Loucy (cell line): ENCODE measurements around the gene BFAR.
"Not testable (repeated sequence)": the region's sequence is repeated elsewhere in the genome, so short reads cannot be mapped to it uniquely, and the experiment has no call there.

ENCODE experiments used
- H2AFZ ChIP-seq: fragments of 200-600 bp; sonication (generic); 2 replicates; pipeline ENCODE4 v1.6.0; 2016; ENCODE audit warnings: antibody characterized with exemption, mild to moderate bottlenecking, low read length, moderate library complexity
- H3F3A ChIP-seq: fragments of 200-600 bp; 2 replicates; pipeline ENCODE4 v1.6.0; 2016; ENCODE audit warnings: antibody characterized with exemption, low read depth, mild to moderate bottlenecking
- H3K27me3 ChIP-seq: fragments of 200-600 bp; sonication (generic); 2 replicates; pipeline ENCODE4 v1.6.1; 2014; ENCODE audit warnings: low read length, mild to moderate bottlenecking; ENCODE audit not compliant: insufficient read depth, poor library complexity, severe bottlenecking
- H3K36me3 ChIP-seq: fragments of 200-600 bp; sonication (generic); 2 replicates; pipeline ENCODE4 v1.6.1; 2016; ENCODE audit warnings: low read length; ENCODE audit not compliant: insufficient read depth
- H3K4me1 ChIP-seq: fragments of 200-600 bp; sonication (generic); 2 replicates; pipeline ENCODE4 v1.5.1; 2014; ENCODE audit warnings: low read length, mild to moderate bottlenecking; ENCODE audit not compliant: insufficient read depth, poor library complexity, severe bottlenecking
- H3K4me2 ChIP-seq: fragments of 200-600 bp; sonication (generic); 2 replicates; pipeline ENCODE4 v1.6.0; 2014; ENCODE audit warnings: antibody characterized with exemption, low read length, low read depth, mild to moderate bottlenecking; ENCODE audit not compliant: poor library complexity, severe bottlenecking
- H3K4me3 ChIP-seq: fragments of 200-600 bp; sonication (generic); 2 replicates; pipeline ENCODE4 v1.5.1; 2014; ENCODE audit warnings: low read length, mild to moderate bottlenecking, mixed read lengths; ENCODE audit not compliant: poor library complexity, severe bottlenecking
- H3K79me2 ChIP-seq: fragments of 200-600 bp; sonication (generic); 2 replicates; pipeline ENCODE4 v1.6.1; 2014; ENCODE audit warnings: low read length; ENCODE audit not compliant: insufficient read depth
- H3K9ac ChIP-seq: fragments of 200-600 bp; sonication (generic); 2 replicates; pipeline ENCODE4 v1.6.0; 2014; ENCODE audit warnings: mild to moderate bottlenecking, low read depth, low read length, moderate library complexity; ENCODE audit not compliant: poor library complexity, severe bottlenecking
- H3K9me2 ChIP-seq: fragments of 200-600 bp; sonication (generic); replicated peaks from 2 replicates; pipeline ENCODE4 v1.6.1; 2016; ENCODE audit warnings: low read depth, low read length, mixed read lengths
- H3K9me3 ChIP-seq: fragments of 200-600 bp; sonication (generic); 2 replicates; pipeline ENCODE4 v1.6.1; 2014; ENCODE audit warnings: mild to moderate bottlenecking, antibody characterized with exemption, low read length, low read depth; ENCODE audit not compliant: insufficient read depth
- H4K20me1 ChIP-seq: fragments of 200-600 bp; sonication (generic); 2 replicates; pipeline ENCODE4 v1.6.0; 2014; ENCODE audit warnings: antibody characterized with exemption, low read length, mild to moderate bottlenecking; ENCODE audit not compliant: insufficient read depth, poor library complexity, severe bottlenecking
- CTCF ChIP-seq: fragments of 200-600 bp; sonication (generic); conservative IDR thresholded peaks from 2 replicates; pipeline ENCODE4 v1.5.1; 2014; ENCODE audit warnings: mild to moderate bottlenecking, antibody characterized with exemption, low read length
- EZH2phosphoT487 ChIP-seq: fragments of 200-600 bp; IDR thresholded peaks from 2 replicates; pipeline ENCODE4 v1.6.1; 2018; ENCODE audit warnings: antibody characterized with exemption, mild to moderate bottlenecking, moderate library complexity, borderline replicate concordance

BFAR gene

DNA sequence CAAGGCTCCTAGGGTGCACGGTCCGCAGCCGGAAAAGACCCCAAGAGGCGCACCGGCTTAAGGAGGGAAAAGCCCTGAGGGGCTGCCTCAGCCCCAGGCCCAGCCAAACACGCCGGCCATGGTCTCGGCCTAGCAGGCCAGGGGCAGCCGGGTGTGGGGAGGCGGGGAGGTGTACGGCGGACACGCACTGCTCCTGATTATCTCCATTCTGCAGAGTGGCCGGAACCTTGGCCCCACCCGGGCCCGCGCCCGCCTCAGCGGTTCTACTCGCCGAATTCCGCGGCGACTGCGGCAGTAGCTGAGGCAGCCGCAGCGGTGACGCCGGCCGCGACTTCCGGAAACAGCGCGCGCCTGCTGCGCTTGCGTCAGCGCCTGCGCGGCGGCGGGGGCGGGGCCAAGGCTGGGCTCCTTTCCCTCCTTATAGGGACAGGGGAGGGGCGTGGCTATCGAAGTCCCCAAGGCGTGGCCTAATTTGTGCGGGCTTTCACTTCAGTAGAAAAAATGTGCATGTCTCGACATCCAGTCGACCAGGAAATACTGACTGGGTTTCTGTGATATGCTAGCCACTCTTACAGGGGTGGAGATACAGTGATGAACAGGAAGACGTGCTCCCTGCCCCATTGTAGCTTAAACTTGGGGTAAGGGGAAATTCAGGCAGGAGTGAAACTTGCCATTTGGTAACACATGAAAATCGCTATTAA, 2.7 kb upstream of the BFAR start, which contains the start of gene PARN:
Gene PARN, minus strand, starts transcription at position 342 of the 701 bp plus-strand sequence. Its CDS starts 135 bp downstream, at position 207.
- no peaks in the 10 kb centered on the region for H3K9me3 ChIP-seq
- H4K20me1 ChIP-seq = peaks cover 23% of the 10 kb centered on the region
- H3K36me3 ChIP-seq = no peaks in the 10 kb centered on the region; the same call in 1 of the 2 replicates
- no peaks in the 10 kb centered on the region for H3K9me2 ChIP-seq
- peaks cover 45% of the 10 kb centered on the region for H3K79me2 ChIP-seq
- no peaks in the 10 kb centered on the region for H3K27me3 ChIP-seq
- TF ChIP-seq EZH2phosphoT487 (no peak), CTCF (no peak)
- peak within 1 kb of the TSS; percentile 96 for H3K4me3 ChIP-seq
- no peaks in the 10 kb centered on the region for H3F3A ChIP-seq
- H3K4me2 ChIP-seq = peak within 1 kb of the TSS; percentile 94
- peak within 1 kb of the TSS; percentile 95 for H3K9ac ChIP-seq
- peak within 1 kb of the TSS; percentile 43; the same call in 1 of the 2 replicates for H2AFZ ChIP-seq
- H3K4me1 ChIP-seq = peaks cover 4% of the 10 kb centered on the region

GRCh38 chr16:14630620-14631330, 2.0 kb upstream of the BFAR start:
- Histone ChIP-seq H3K9ac (peak overlapping the region; percentile 66), H3K4me3 (peak overlapping the region; percentile 96), H2AFZ (0 out of 2 replicates have a peak overlapping the region, but pooled peaks have one; percentile 43), H3K79me2 (peaks cover 52% of the 10 kb centered on the region), H3K4me2 (peak overlapping the region; percentile 86), H4K20me1 (peaks cover 29% of the 10 kb centered on the region)
- H3K4me1 ChIP-seq, H3K36me3 ChIP-seq, H3F3A ChIP-seq, H3K9me2 ChIP-seq, H3K9me3 ChIP-seq, H3K27me3 ChIP-seq: not testable (repeated sequence)

- peaks cover 63% of the 10 kb centered on the region for H3K79me2 ChIP-seq
- H3K4me2 ChIP-seq = peak overlapping the region; percentile 90
- no peak overlapping the region for H2AFZ ChIP-seq
- no peaks in the 10 kb centered on the region for H3K4me1 ChIP-seq
- no peaks in the 10 kb centered on the region for H3F3A ChIP-seq
- H3K36me3 ChIP-seq = no peaks in the 10 kb centered on the region
- no peaks in the 10 kb centered on the region for H3K9me2 ChIP-seq
- H4K20me1 ChIP-seq = peaks cover 33% of the 10 kb centered on the region
- no peak overlapping the region for H3K9ac ChIP-seq
- no peaks in the 10 kb centered on the region for H3K27me3 ChIP-seq
- H3K4me3 ChIP-seq = peak overlapping the region; percentile 91
- TF ChIP-seq EZH2phosphoT487 = no peak
- TF ChIP-seq CTCF = no peak
- no peaks in the 10 kb centered on the region for H3K9me3 ChIP-seq
Observed at GRCh38 chr16:14634389-14634725, 1.6 kb downstream of the BFAR start.
